Activated CD4-positive, alpha-beta memory T cell treated with anti-CD3 and anti-CD28 coated beads, Interleukin-2, amount 10 ng/mL, durations not matched to agents 7 days and 5 days (primary cell): ENCODE results near the gene NEIL1. TPM values are rescaled to one million over a fixed set of nuclear protein-coding genes. Genes with fewer than 3 reads are reported as not detected.

Experiments used
- CTCF ChIA-PET: fragments of 350-600 bp; sonication (Branson Sonifier 250); formaldehyde crosslinking; loops from one replicate; lab custom pipeline; 2021; ENCODE audit warnings: antibody characterized with exemption, inconsistent platforms; lab: Charles Lee
- POLR2A ChIA-PET: fragments of 350-600 bp; sonication (Branson Sonifier 250); formaldehyde crosslinking; loops from one replicate; lab custom pipeline; 2021; ENCODE audit warnings: antibody characterized with exemption; lab: Charles Lee
- DNase-seq: peaks from one replicate; pipeline ENCODE4 v3.0.0-alpha.2; 2020
- H3K27ac Mint-ChIP-seq: one replicate; pipeline ENCODE4 v1.8.0; 2021; ENCODE audit warnings: mild to moderate bottlenecking, mixed read lengths
- H3K27me3 Mint-ChIP-seq: one replicate; pipeline ENCODE4 v1.8.0; 2021; ENCODE audit warnings: mixed read lengths
- H3K36me3 Mint-ChIP-seq: one replicate; pipeline ENCODE4 v1.8.0; 2021; ENCODE audit warnings: low read depth, mixed read lengths
- H3K4me1 Mint-ChIP-seq: one replicate; pipeline ENCODE4 v1.8.0; 2021; ENCODE audit warnings: mixed read lengths
- H3K4me3 Mint-ChIP-seq: one replicate; pipeline ENCODE4 v1.8.0; 2021; ENCODE audit warnings: mild to moderate bottlenecking, mixed read lengths
- H3K9me3 Mint-ChIP-seq: one replicate; pipeline ENCODE4 v1.8.0; 2021; ENCODE audit warnings: mixed read lengths
- total RNA-seq, 2 experiments: library from RNA; stranded (reverse); gene quantifications; one replicate each; pipeline ENCODE4 v1.2.3, GENCODE V29; 2021

Gene NEIL1
- total RNA-seq, 2 experiments from 2014 or later = 6.9 to 7.0 TPM

- no peak overlapping the region for H3K27ac Mint-ChIP-seq
Observed at GRCh38 chr15:75361361-75361988, 14.6 kb downstream of the NEIL1 start.

GRCh38 chr15:75361989-75362641 is 15.3 kb downstream of the NEIL1 start:
- peaks cover 12% of the 10 kb centered on the region for H3K36me3 Mint-ChIP-seq
- no peaks in the 10 kb centered on the region for H3K9me3 Mint-ChIP-seq
- H3K4me3 Mint-ChIP-seq = no peak overlapping the region
- ChIA-PET CTCF (no interaction called here), POLR2A (interaction anchor here (0.6 to 1.4 kb wide), 3 partner anchors 9 to 240 kb away, joined by 3 to 4 read pairs (median 4); no protein-coding TSS in a partner anchor)
- DNase-seq = no peak
- no peak overlapping the region for H3K27ac Mint-ChIP-seq
- peaks cover 10% of the 10 kb centered on the region for H3K4me1 Mint-ChIP-seq
- H3K27me3 Mint-ChIP-seq = no peaks in the 10 kb centered on the region

More at GRCh38 chr15:75361361-75361988, 14.6 kb downstream of the NEIL1 start:
- CTCF ChIA-PET = no interaction called here
- peaks cover 6% of the 10 kb centered on the region for H3K4me1 Mint-ChIP-seq
- no peaks in the 10 kb centered on the region for H3K9me3 Mint-ChIP-seq
- no peaks in the 10 kb centered on the region for H3K27me3 Mint-ChIP-seq
- peaks cover 12% of the 10 kb centered on the region for H3K36me3 Mint-ChIP-seq
- DNase-seq = no peak
- POLR2A ChIA-PET = interaction anchor here (0.6 to 1.4 kb wide), 2 partner anchors 8 to 240 kb away, joined by 3 to 4 read pairs; no protein-coding TSS in a partner anchor
- no peak overlapping the region for H3K4me3 Mint-ChIP-seq

- Mint-ChIP-seq H3K27ac (no peak overlapping the region), H3K9me3 (no peaks in the 10 kb centered on the region), H3K36me3 (peaks cover 12% of the 10 kb centered on the region), H3K4me3 (no peak overlapping the region), H3K4me1 (peaks cover 16% of the 10 kb centered on the region), H3K27me3 (no peaks in the 10 kb centered on the region)
- no peak for DNase-seq
- ChIA-PET CTCF (no interaction called here), POLR2A (interaction anchor here (0.8 to 1.4 kb wide), 3 partner anchors 9 to 92 kb away, joined by 4 read pairs; no protein-coding TSS in a partner anchor)
Observed at GRCh38 chr15:75362642-75363249, 15.9 kb downstream of the NEIL1 start.

- ChIA-PET CTCF (no interaction called here), POLR2A (interaction anchor here (0.8 kb wide), 1 partner anchor 13 kb away, joined by 4 read pairs; no protein-coding TSS in a partner anchor)
- H3K27me3 Mint-ChIP-seq = no peaks in the 10 kb centered on the region
- peaks cover 20% of the 10 kb centered on the region for H3K4me1 Mint-ChIP-seq
- H3K4me3 Mint-ChIP-seq = no peak overlapping the region
- H3K36me3 Mint-ChIP-seq = peaks cover 16% of the 10 kb centered on the region
- no peaks in the 10 kb centered on the region for H3K9me3 Mint-ChIP-seq
- H3K27ac Mint-ChIP-seq = no peak overlapping the region
- DNase-seq = no peak
Observed at GRCh38 chr15:75363786-75364185, 16.9 kb downstream of the NEIL1 start.

- H3K9me3 Mint-ChIP-seq = no peaks in the 10 kb centered on the region
- H3K36me3 Mint-ChIP-seq = peaks cover 24% of the 10 kb centered on the region
- no peak overlapping the region for H3K27ac Mint-ChIP-seq
- ChIA-PET CTCF (no interaction called here), POLR2A (no interaction called here)
- H3K27me3 Mint-ChIP-seq = no peaks in the 10 kb centered on the region
- DNase-seq = no peak
- H3K4me3 Mint-ChIP-seq = no peak overlapping the region
- peaks cover 31% of the 10 kb centered on the region for H3K4me1 Mint-ChIP-seq
Observed at GRCh38 chr15:75364881-75365280, 18.0 kb downstream of the NEIL1 start.

- H3K9me3 Mint-ChIP-seq = no peaks in the 10 kb centered on the region
- CTCF ChIA-PET = interaction anchor here (0.6 to 4.5 kb wide), 4 partner anchors 15 to 274 kb away, joined by 5 to 109 read pairs (median 35); partner anchors contain the start of genes IMP3 and SIN3A
- POLR2A ChIA-PET = interaction anchor here (7.3 kb wide), 1 partner anchor 87 kb away, joined by 174 read pairs; the partner anchor contains the start of gene SIN3A
- H3K27ac Mint-ChIP-seq = no peak overlapping the region
- H3K4me3 Mint-ChIP-seq = no peak overlapping the region
- DNase-seq = no peak
- H3K4me1 Mint-ChIP-seq = peaks cover 29% of the 10 kb centered on the region
- H3K36me3 Mint-ChIP-seq = peaks cover 25% of the 10 kb centered on the region
- no peaks in the 10 kb centered on the region for H3K27me3 Mint-ChIP-seq
Observed at GRCh38 chr15:75366163-75366562, 19.3 kb downstream of the NEIL1 start.

- DNase-seq = no peak
- H3K27ac Mint-ChIP-seq = peak overlapping the region; percentile 96
- no peaks in the 10 kb centered on the region for H3K27me3 Mint-ChIP-seq
- H3K9me3 Mint-ChIP-seq = no peaks in the 10 kb centered on the region
- POLR2A ChIA-PET = interaction anchor here (1.1 to 7.3 kb wide), 11 partner anchors 17 to 460 kb away, joined by 3 to 174 read pairs (median 14); partner anchors contain the start of genes COMMD4, FAM219B, IMP3 and NEIL1
- H3K4me3 Mint-ChIP-seq = peak overlapping the region; percentile 93
- H3K36me3 Mint-ChIP-seq = peaks cover 33% of the 10 kb centered on the region
- H3K4me1 Mint-ChIP-seq = peaks cover 29% of the 10 kb centered on the region
- CTCF ChIA-PET = interaction anchor here (0.6 to 4.5 kb wide), 21 partner anchors 13 to 317 kb away, joined by 3 to 109 read pairs (median 6); partner anchors contain the start of genes COMMD4, IMP3, SIN3A and SNUPN
Observed at GRCh38 chr15:75367006-75367405, 20.2 kb downstream of the NEIL1 start.

GRCh38 chr15:75367406-75367912 is 20.6 kb downstream of the NEIL1 start:
- peaks cover 29% of the 10 kb centered on the region for H3K4me1 Mint-ChIP-seq
- no peaks in the 10 kb centered on the region for H3K9me3 Mint-ChIP-seq
- DNase-seq = no peak
- H3K27me3 Mint-ChIP-seq = no peaks in the 10 kb centered on the region
- peak overlapping the region; percentile 96 for H3K27ac Mint-ChIP-seq
- peaks cover 34% of the 10 kb centered on the region for H3K36me3 Mint-ChIP-seq
- H3K4me3 Mint-ChIP-seq = peak overlapping the region; percentile 93
- ChIA-PET CTCF (interaction anchor here (0.7 to 4.5 kb wide), 46 partner anchors 8 to 435 kb away, joined by 3 to 109 read pairs (median 5); partner anchors contain the start of genes C15orf39, COMMD4, IMP3 and SIN3A), POLR2A (interaction anchor here (0.8 to 7.3 kb wide), 31 partner anchors 11 to 641 kb away, joined by 3 to 174 read pairs (median 6); partner anchors contain the start of genes COMMD4, FAM219B, IMP3 and NEIL1)

- no peaks in the 10 kb centered on the region for H3K9me3 Mint-ChIP-seq
Observed at GRCh38 chr15:75367913-75368688, 21.3 kb downstream of the NEIL1 start, which contains the start of gene MAN2C1. MAN2C1 (minus strand) TSS chr15:75368607; CDS start chr15:75368583, 24 bp downstream.

GRCh38 chr15:75368689-75369239 is 21.9 kb downstream of the NEIL1 start:
- H3K4me1 Mint-ChIP-seq = peaks cover 33% of the 10 kb centered on the region
- ChIA-PET CTCF (interaction anchor here (0.6 to 4.5 kb wide), 26 partner anchors 8 to 393 kb away, joined by 3 to 109 read pairs (median 6); partner anchors contain the start of genes C15orf39, COMMD4, IMP3 and PPCDC), POLR2A (interaction anchor here (0.8 to 7.3 kb wide), 31 partner anchors 8 to 462 kb away, joined by 3 to 174 read pairs (median 6); partner anchors contain the start of genes COMMD4, FAM219B, IMP3 and NEIL1)
- H3K27ac Mint-ChIP-seq = peak overlapping the region; percentile 96
- peak; percentile 32 for DNase-seq
- H3K27me3 Mint-ChIP-seq = no peaks in the 10 kb centered on the region
- H3K4me3 Mint-ChIP-seq = peak overlapping the region; percentile 93
- no peaks in the 10 kb centered on the region for H3K9me3 Mint-ChIP-seq
- H3K36me3 Mint-ChIP-seq = peaks cover 44% of the 10 kb centered on the region

More at GRCh38 chr15:75367913-75368688, 21.3 kb downstream of the NEIL1 start, which contains the start of gene MAN2C1:
- ChIA-PET POLR2A (interaction anchor here (0.6 to 7.3 kb wide), 43 partner anchors 8 to 642 kb away, joined by 3 to 174 read pairs (median 4); partner anchors contain the start of genes COMMD4, FAM219B, IMP3 and NEIL1), CTCF (interaction anchor here (0.6 to 4.5 kb wide), 55 partner anchors 8 to 434 kb away, joined by 3 to 109 read pairs (median 4); partner anchors contain the start of genes C15orf39, COMMD4, IMP3 and PPCDC)
- DNase-seq = peak; percentile 93
- Mint-ChIP-seq H3K4me1 (peaks cover 33% of the 10 kb centered on the region), H3K4me3 (peak within 1 kb of the TSS; percentile 93), H3K27ac (peak within 1 kb of the TSS; percentile 96), H3K27me3 (no peaks in the 10 kb centered on the region), H3K36me3 (peaks cover 39% of the 10 kb centered on the region)
